G401.6 (cell line): Measurements from ENCODE around the gene ZFHX2.

ENCODE experiments used
- FAIRE-seq: peaks from 2 replicates; lab custom pipeline; 2012; peaks lifted over from hg19 to GRCh38; lab: Jason Lieb, UNC

Gene ZFHX2

GRCh38 chr14:23572836-23573235 lies 21.3 kb upstream of the ZFHX2 start:
- FAIRE-seq = no peak

- no peak for FAIRE-seq
These were observed 20.9 kb upstream of the ZFHX2 start for GRCh38 chr14:23572524-23572828.

DNA sequence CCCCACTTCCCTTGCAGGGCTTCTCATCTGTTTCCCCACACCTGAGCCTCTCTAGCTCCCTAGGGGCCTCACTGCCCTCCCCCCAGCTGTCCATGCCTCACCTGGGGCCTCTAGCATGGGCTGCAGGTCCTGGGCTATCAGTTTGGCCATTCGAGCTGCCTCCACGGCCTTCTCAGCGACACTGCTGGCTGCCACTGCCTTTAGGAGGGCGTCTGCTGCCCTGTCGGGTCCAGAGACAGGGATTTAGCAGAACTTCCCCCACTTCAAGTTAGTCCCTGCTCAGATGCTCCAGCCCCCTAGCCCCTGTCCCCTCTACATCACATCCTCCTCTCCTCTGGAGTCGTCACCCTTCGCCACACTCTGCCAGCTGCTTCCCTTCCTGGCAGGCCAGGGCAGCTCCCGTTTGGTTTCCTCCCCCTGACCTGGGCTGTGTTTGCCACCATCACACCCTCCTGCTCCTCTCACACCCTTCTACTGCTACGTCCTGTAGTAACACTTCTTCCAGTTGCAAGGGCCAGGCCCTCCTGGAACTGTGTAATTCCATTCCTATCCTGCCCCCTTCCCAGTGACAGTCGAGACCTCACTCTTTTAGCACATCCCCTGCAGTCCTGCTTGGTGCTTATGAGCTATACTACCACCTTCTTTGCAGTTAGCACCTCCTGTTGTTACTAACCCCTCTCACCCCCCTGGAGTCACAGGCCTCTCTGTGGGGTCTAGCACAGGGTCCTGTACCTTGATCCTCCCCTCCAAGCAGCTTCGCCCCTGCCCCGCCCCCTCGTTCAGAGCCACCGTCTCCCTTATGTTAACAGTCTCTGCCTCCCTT lies 20.3 kb upstream of the ZFHX2 start:
- FAIRE-seq = no peak

GRCh38 chr14:23570806-23571483 lies 19.4 kb upstream of the ZFHX2 start:
- FAIRE-seq = no peak

DNA sequence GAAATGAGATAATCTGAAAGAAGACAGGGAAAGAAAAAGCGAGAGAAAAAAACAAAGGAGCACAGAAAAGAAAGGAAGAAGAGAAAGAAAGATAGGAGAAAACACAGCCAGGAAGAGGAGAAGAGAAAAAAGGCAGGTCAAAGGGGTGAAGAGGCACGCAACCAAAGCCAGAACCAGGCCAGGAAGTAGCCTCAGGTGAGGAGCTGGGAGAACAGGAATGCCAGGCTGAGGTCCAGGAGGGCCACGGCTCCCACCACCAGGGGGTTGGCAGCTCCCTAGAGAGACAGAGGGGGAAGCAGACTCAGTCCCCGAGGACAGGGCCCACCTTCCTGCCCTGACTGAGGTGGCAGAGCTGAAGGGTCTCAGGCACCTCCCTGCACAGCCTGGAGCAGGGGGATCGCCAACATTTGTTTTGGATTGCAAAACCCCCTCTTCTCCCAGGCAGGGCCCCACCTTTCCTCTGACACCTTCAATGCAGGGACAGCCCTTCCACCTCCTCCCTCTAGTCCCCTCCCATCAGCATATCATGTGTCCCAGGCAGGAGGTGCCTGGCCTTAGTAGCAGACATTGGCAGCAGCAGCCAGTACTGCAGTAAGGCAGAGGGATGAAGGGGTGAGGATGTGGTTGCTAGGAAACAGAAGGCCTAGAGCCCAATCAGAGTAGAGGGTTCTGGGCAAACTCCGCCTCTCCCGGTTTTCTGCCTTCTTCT lies 18.0 kb upstream of the ZFHX2 start:
- FAIRE-seq = no peak

- FAIRE-seq = no peak
These were observed 17.2 kb upstream of the ZFHX2 start for GRCh38 chr14:23568600-23569331.

DNA sequence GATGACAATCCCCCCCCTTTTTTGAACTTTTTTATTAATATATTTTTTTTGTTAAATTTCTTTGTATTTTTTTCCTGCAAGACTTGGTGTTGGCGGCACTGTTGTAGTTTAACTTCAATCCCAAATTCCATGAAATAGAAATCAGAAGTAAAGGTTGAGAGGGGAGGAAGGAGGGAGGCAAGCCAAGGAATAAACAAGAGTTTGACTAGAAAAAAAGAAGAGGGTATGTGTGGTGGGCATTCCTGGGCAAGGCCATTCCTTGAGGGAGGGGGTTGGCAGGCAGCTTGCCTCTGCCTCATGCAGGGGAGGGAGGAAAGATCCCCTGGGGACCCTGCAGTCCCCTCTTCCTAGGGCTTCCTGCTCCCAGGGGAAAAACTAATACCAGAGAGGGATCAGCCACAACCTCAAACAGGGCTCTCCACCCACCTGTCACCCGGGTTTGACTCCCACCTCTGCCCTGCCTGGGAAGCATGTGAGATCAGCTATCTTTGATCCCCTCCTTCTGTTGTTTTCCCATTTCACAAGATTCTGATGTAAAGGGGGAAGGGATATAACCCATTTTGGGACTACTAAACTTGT lies 16.5 kb upstream of the ZFHX2 start:
- no peak for FAIRE-seq

GRCh38 chr14:23567186-23568020 lies 15.8 kb upstream of the ZFHX2 start, which contains the start of gene AP1G2:
Gene AP1G2 (minus strand): TSS chr14:23567791. CDS start chr14:23567314, 477 bp downstream.
- FAIRE-seq = peak; percentile 66

DNA sequence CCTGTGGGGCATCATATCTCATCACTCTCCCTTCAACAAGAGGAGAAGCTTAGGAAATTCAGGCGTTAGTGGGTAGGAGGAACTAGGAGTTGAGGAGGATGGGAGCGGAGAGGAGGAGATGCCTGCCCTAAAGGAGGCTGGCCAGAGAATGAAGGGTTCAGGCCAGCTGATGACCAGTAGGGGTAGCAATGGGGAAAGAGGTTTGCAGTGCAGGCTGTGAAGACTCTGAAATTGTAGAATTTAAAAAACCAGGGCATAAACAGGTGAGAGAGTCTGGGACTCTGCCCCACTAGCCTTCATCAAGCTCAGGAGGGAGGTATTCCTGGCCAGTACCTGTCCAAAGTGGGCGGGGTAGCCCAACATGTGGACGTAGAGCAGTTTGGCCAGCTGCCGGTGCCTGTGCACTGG lies 15.2 kb upstream of the ZFHX2 start:
- no peak for FAIRE-seq

- FAIRE-seq = no peak
These were observed 14.7 kb upstream of the ZFHX2 start for GRCh38 chr14:23566112-23566777.

DNA sequence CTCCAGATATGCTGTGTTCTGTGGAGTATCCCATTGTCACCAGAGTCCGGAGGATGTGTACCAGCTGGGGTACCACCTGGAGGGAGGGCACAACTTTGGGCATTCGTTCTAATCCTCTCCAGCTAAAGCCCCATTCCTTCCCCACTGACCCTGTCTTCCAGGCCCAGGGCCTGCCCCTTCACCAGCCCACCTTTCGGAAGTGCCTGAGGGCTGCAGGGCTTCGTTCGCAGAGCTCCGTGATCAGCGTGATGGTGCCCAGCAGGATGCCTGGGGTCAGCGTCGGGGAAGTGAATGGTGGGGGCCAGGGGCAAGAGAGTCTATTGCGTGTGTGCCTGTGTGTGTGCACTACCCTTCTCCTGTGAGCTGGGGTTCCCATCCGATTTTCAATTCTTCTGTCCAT lies 14.1 kb upstream of the ZFHX2 start:
- no peak for FAIRE-seq

GRCh38 chr14:23564876-23565275 lies 13.3 kb upstream of the ZFHX2 start:
- FAIRE-seq = no peak

DNA sequence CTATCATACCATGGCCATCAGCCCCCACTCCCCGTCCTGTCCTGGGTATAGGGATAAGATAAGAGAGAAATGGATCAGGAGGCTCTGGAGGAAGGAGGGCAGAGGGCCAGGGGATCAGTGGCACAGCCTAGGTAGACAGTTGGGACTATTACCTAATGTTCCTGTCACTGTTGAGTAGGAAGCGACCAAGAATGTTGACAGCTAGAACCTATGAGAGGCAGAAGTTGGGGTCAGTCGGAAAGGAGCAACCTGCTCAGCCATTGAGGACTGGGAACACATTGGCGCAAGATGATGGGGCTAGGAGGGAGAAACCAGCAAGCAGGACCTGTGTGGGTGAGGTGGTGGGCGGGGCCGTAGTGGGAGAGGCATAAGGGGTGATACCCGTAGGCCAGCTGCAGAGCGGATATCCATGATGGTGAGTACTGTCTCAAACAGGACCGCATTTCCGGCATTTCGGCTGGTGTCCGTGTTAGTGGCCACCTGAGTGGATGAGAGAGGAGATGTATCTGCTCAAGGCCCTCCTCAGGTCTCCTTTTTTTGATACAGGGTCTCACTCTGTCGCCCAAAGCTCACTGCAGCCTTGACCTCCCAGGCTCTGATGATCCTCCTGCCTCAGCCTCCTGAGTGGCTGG lies 12.7 kb upstream of the ZFHX2 start:
- no peak for FAIRE-seq

GRCh38 chr14:23563473-23564180 lies 12.1 kb upstream of the ZFHX2 start:
- no peak for FAIRE-seq

DNA sequence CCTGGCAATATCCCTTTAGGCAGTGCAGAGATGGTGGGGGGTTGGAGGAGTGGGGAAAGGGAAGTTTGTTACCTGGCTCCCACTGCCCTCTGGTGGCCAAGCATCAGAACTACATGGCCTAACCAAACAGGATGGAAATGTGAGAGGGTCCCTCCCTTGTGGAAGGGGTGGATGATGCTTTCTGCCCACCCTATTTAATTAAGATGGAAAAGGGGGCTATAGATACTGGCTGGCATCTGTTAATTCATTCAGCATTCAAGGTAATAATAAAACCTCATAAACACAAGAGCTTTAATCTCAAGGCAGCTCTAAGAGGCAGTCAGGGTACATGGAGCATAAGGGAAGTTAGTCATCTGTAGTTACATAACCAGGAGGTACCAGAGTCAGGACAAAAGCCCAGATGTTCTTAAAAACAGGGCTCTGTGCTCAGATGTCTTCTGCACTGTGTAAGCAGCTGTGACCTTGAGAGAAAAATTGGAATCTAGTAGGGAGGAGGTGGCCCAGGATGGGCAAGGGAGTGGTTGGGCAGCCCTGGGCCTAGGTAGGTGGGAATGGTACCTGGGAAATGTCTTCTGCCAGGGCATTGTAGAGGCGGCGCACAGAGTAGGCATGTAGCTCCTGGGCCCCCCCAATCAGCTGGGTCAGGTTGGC lies 11.4 kb upstream of the ZFHX2 start:
- no peak for FAIRE-seq

GRCh38 chr14:23561873-23562821 lies 10.6 kb upstream of the ZFHX2 start:
- FAIRE-seq = no peak

GRCh38 chr14:23561259-23561658 lies 9.7 kb upstream of the ZFHX2 start:
- FAIRE-seq = no peak
